ENCODE data around the gene ADRA1B.
A peak's percentile ranks its signal among the peaks of the same experiment; 100 is the strongest.
"Not testable (repeated sequence)": the region's sequence is repeated elsewhere in the genome, so short reads cannot be mapped to it uniquely, and the experiment has no call there.

Gene ADRA1B

GRCh38 chr5:160009591-160009989 is 93.3 kb downstream of the ADRA1B start:
- DNase-seq = peak in 3 of 56 donors; percentile 7 to 26 (median 14)

- no peak for DNase-seq
These were observed 95.2 kb downstream of the ADRA1B start for GRCh38 chr5:160011471-160011870.

DNA sequence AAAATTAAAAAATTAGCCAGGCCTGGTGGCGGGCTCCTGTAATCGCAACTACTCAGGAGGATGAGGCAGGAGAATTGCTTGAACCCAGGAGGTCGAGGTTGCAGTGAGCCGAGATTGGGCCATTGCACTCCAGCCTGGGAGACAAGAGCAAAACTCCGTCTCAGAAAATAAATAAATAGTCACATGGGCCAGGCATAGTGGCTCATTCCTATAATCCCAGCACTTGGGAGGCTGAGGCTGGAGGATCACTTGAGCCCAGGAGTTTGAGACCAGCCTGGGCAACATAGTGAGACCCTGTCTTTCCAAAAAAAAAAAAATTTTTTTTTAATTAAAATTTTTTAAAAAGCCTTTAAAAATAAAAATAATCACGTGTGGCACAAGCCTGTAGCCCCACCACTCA is 97.9 kb downstream of the ADRA1B start:
- DNase-seq = not testable (repeated sequence)

GRCh38 chr5:160018945-160019625 is 102.8 kb downstream of the ADRA1B start:
- DNase-seq = no peak

GRCh38 chr5:160020266-160020770 is 104.0 kb downstream of the ADRA1B start:
- DNase-seq = no peak

DNA sequence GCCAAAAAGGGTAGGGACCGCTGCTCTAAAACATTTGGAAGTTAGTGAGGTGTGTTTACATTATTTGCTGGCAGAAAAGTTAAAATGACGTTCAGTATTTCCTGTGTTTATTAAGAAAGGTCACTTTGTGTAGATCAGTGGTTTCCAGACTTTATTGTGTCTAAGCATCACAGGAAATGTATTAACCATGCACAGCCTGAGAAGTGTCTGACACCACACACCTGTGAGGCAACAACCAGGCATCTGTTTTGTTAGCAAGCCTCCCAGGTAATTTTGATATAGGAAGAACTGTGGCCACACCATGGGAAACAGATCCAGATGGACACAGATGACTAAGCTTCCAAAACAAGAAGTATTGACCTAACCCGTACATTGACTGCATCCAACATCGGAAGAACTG is 104.7 kb downstream of the ADRA1B start:
- DNase-seq = no peak

DNA sequence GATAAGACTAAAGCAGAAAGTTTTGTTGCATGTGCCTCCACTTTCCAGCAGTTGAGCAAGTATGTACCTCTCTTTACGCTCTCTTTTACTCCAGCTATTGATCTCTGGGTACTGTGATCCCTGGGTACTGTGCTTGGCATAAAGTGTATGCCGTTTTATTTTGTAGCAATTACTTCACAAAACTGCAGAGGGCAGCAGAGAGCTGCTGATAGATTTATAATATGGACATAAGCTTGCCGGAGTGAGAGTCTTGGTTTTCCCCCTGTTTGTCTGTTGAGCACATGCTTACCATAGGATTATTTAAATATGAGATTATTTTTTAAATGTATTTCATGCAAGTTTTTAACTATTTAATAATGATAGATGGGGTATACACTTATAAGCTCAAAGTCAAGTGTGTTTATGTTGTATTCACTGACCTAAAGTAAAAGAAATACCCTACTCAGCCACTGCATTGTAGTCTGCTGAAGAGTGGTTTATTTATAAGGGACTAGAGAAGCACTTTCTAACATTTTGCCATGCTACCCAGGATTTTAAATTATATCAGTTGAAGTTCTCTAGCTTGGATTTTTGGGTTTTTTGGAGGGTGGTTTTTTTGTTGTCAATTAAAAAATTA is 105.7 kb downstream of the ADRA1B start:
- peak in 38 of 56 donors; percentile 1 to 71 (median 15) for DNase-seq

Measured in nucleus accumbens (tissue), 56 donors.